IPS-NIHi7 (cell line): ENCODE results near the gene KIF6.
"Not testable (repeated sequence)": the region's sequence is repeated elsewhere in the genome, so short reads cannot be mapped to it uniquely, and the experiment has no call there.

Experiments used
- DNase-seq: peaks from one replicate; pipeline ENCODE4 v3.0.0; 2012; ENCODE audit warnings: mixed read lengths; ENCODE audit errors: extremely low spot score

KIF6 gene

GRCh38 chr6:39707962-39708683 lies 17.1 kb downstream of the KIF6 start:
- no peak for DNase-seq

GRCh38 chr6:39706819-39707335 lies 18.3 kb downstream of the KIF6 start:
- DNase-seq, result no peak

- no peak for DNase-seq
Measured at GRCh38 chr6:39702265-39702664, 22.9 kb downstream of the KIF6 start.

DNA sequence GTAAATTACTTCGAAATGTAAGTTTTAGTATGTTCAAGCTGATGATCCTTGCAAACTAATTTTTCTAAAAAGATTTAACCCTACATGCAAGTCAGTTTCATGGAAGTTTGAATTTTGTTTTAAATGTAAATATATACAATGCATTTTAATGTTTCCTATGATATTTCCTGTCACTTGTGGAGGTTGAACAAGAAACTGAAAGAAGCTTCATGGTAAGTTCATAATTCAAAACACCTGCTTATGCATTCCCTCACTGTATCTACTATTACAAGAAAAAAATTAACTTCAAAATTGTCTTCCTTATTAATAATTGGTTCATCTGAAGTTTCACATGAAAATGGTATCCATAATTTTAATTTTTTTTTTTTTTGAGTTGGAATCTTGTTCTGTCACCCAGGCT lies 24.8 kb downstream of the KIF6 start:
- no peak for DNase-seq

DNA sequence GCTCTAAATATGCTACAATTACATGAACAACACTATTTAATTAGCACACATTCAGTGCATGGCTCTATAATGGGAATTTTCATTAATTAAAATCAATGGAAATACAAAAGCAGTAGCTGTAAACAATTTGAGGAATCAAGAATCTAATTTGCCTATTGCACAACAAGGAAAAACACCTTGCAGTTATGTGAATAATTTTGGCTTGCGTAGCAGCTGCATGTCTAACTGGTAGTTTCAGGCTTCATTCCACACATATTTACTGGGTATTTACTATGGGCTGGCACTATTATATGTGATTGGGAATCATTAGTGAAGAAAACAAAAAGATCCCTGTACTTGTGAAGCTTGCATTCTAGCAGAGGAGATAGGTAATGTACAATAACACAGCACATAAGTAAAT lies 26.4 kb downstream of the KIF6 start:
- DNase-seq, result no peak

GRCh38 chr6:39696986-39697788 lies 28.0 kb downstream of the KIF6 start:
- no peak for DNase-seq

DNA sequence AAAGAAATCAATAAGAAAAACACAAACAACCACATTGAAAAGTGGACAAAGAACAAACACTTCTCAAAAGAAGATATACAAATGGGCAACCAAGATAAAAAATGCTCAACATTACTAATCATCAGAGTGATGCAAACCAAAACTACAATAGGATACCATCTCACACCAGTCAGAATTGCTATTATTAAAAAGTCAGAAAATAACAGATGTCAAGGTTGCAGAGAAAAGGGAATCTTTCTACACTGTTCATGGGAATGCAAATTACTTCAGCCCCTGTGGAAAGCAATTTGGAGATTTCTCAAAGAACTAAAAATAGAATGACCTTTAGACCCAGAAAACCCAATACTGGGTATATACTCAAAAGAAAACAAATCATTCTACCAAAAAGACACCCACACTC lies 29.8 kb downstream of the KIF6 start:
- no peak for DNase-seq

DNA sequence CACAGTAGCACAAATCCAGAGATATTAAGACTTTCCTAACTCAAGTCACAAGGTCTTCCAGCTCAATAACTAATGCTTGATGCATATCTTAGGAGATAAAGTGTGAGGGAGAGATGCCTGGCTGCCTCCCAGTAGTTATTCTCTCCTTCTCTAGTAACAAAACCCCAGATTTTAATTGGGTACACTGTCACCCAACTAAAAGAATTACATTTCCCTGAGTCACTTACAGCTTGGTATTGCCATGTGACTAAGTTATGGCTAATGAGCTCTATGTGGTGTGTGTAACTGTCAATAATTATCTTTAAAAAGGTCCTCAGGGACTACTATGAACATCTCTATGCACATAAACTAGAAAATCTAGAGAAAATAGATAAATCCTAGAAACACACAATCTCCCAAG lies 32.0 kb downstream of the KIF6 start:
- DNase-seq, result no peak

DNA sequence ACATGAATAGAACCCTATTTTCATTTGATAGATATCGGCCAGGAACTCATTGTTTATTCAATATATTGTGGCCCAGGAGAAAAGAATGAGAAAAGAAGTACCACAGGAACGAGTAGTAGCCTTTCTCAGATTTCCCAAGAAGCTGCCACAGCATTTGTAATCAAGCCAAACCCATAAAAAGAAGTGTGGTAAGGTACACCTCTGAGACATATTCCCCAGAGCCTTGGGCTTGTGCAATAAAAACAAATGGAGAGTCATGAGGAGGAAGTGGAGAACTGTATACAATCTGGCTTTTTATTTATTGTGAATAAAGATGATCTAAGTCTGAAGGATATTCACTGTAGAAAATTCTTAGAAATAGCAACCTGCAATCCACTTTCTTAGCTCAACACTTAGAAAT lies 36.7 kb downstream of the KIF6 start:
- DNase-seq, result no peak

GRCh38 chr6:39686976-39687375 lies 38.2 kb downstream of the KIF6 start:
- no peak for DNase-seq

DNA sequence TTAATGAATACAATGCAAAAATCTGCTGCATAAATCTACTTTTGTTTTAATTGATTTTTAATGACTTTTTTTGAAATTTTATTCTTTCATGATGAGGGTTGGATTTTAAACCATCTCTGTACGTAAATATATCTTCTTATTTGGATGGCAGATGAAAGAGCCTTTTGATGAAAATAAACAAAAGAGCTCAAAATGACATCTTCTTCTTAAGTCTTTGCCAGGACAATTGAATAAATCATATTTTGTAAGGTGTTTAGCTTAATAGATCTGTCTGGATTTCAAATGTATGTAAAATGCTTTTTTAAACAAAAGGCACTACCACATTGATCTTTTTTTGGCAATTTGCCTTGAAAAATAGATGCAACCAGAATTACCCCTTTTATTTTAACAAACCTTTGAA lies 39.3 kb downstream of the KIF6 start:
- DNase-seq, result no peak

DNA sequence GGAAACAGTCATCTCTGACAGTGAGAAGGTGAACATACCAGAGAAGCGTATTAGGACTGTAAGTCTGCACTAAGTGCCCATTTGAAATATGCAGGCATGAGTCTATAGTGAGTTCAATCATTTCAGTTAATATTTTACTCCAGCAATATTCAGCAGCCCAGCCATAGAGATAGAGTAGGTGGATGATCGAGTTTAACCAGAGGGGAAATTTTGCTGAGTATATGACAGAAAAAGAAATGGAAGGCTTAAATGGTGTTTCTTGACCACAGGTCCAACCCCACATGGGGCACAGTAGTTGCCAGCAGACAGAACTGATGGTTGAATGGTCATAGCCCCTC lies 39.8 kb downstream of the KIF6 start:
- no peak for DNase-seq

GRCh38 chr6:39684790-39685488 lies 40.3 kb downstream of the KIF6 start:
- DNase-seq, result no peak

- no peak for DNase-seq
Measured at GRCh38 chr6:39681674-39682121, 43.5 kb downstream of the KIF6 start.

DNA sequence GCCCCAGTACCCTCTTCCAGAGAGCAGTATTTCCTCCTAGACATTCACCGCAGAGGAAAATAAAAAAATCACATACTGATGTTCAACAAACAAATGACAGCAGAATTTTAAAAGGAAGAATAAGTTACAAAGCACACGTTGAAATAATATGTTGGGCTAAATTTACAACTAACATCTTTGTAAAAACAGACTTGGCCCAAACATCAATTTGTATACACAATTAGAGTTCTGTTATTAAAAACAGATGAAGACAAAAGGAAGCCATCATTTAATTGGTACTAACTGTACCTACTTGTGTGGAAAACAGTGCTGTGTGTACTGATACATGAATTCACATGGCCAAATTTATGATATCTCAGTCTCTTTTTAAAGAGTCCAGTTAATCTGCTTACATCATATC lies 46.3 kb downstream of the KIF6 start:
- no peak for DNase-seq

- not testable (repeated sequence) for DNase-seq
Measured at GRCh38 chr6:39677318-39677717, 47.9 kb downstream of the KIF6 start.

GRCh38 chr6:39670519-39670918 lies 54.7 kb downstream of the KIF6 start:
- DNase-seq, result no peak

DNA sequence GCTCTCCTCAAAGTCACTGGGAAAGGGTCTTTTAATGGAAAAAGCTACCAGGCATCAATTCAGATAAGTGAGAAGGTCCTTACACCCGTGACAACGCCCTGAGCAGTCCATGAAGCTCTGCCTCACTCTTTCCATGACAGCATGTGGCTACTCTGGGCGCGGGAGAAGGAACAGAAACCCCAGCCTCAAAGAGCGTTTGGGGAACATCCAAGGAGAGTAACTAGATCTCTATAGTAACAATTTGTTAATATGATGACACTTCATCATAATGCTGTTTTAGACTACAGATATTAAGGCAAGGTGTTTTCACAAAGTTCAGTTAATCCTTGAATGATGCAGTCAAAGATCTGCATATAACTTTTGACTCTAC lies 55.2 kb downstream of the KIF6 start:
- no peak for DNase-seq

GRCh38 chr6:39669207-39669972 lies 55.8 kb downstream of the KIF6 start:
- no peak for DNase-seq

- no peak for DNase-seq
Measured at GRCh38 chr6:39666706-39667489, 58.3 kb downstream of the KIF6 start.

DNA sequence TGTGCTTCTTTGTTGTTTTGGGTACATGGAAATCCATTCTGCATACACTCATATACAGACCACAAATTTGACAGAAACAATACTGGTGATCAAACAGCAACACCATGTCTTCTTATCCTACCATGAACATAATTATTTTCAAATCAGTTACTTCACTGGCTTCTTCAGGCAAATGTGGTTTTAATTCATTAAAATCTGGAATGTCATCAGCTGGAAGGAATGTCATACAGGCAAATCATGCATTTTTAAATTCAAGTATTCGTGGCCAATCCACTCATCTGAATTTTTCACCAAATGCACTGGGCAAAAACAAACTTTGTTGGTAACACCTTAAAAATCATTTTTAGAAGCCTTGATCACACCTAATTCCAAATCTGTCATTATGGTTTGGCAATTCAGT lies 59.3 kb downstream of the KIF6 start:
- DNase-seq, result no peak
